Neural crest cell (in vitro differentiated cells): ENCODE results near the gene PTPRU. TPM values are rescaled to one million over a fixed set of nuclear protein-coding genes. Genes with fewer than 3 reads are reported as not detected.

ENCODE experiments used
- DNase-seq: peaks from one replicate; pipeline ENCODE4 v3.0.0; 2021; ENCODE audit warnings: low read depth, mixed read lengths, low spot score
- H3K27ac Mint-ChIP-seq: one replicate; pipeline ENCODE4 v1.8.0; 2021; ENCODE audit warnings: mild to moderate bottlenecking, mixed read lengths; ENCODE audit not compliant: unreplicated experiment
- H3K27me3 Mint-ChIP-seq: 2 replicates; pipeline ENCODE4 v1.8.0; 2021; ENCODE audit warnings: low read depth, mild to moderate bottlenecking, mixed read lengths
- H3K36me3 Mint-ChIP-seq: 2 replicates; pipeline ENCODE4 v1.8.0; 2021; ENCODE audit warnings: low read depth, mild to moderate bottlenecking, mixed read lengths
- H3K4me1 Mint-ChIP-seq: 2 replicates; pipeline ENCODE4 v1.8.0; 2021; ENCODE audit warnings: mixed read lengths
- H3K4me3 Mint-ChIP-seq: one replicate; pipeline ENCODE4 v1.8.0; 2021; ENCODE audit warnings: mild to moderate bottlenecking, mixed read lengths
- H3K9me3 Mint-ChIP-seq: 2 replicates; pipeline ENCODE4 v1.8.0; 2021; ENCODE audit warnings: mixed read lengths
- CTCF ChIP-seq: fragments of 200-600 bp; sonication (generic); conservative IDR thresholded peaks from 2 replicates; pipeline ENCODE4 v1.5.0; 2021; ENCODE audit warnings: antibody characterized with exemption, mild to moderate bottlenecking
- total RNA-seq: library from RNA; stranded (reverse); gene quantifications from 2 replicates; pipeline ENCODE4 v1.2.1, GENCODE V29; 2021

The PTPRU gene
- total RNA-seq, 1 donor from 2014 or later = 5.1 TPM

DNA sequence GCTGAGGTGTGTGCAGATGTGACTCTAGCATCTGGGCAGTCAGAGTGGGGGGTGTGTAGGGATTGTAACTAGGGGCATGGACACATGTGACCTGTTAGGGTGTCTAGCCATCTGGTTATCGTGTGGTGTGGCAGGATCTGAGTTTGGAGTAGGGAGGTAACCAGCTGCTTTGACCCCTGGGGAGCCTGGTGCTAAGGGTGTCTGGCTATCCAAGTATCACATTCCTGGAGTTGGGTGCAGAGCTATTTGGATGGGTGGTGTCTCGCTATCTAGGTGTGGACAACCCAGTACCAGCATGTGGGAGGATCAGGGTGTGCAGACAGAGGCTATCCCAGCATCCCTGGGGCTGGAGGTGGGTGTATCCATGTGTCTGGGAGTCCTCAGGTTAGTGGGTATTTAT is 4.7 kb downstream of the PTPRU start:
- H3K9me3 Mint-ChIP-seq = no peaks in the 10 kb centered on the region
- peaks cover 21% of the 10 kb centered on the region for H3K4me1 Mint-ChIP-seq
- no peak overlapping the region for H3K27ac Mint-ChIP-seq
- no peak for DNase-seq
- peaks cover 48% of the 10 kb centered on the region for H3K27me3 Mint-ChIP-seq
- no peaks in the 10 kb centered on the region for H3K36me3 Mint-ChIP-seq
- H3K4me3 Mint-ChIP-seq = no peak overlapping the region
- TF ChIP-seq CTCF = no peak

- Mint-ChIP-seq H3K9me3 (no peaks in the 10 kb centered on the region), H3K36me3 (no peaks in the 10 kb centered on the region), H3K4me1 (peaks cover 9% of the 10 kb centered on the region), H3K27ac (no peak overlapping the region), H3K27me3 (peaks cover 34% of the 10 kb centered on the region), H3K4me3 (no peak overlapping the region)
- no peak for TF ChIP-seq CTCF
- no peak for DNase-seq
Measured at GRCh38 chr1:29243023-29243870, 6.9 kb downstream of the PTPRU start.

GRCh38 chr1:29243871-29244200 is 7.5 kb downstream of the PTPRU start:
- peaks cover 28% of the 10 kb centered on the region for H3K27me3 Mint-ChIP-seq
- TF ChIP-seq CTCF = no peak
- H3K4me3 Mint-ChIP-seq = no peak overlapping the region
- no peak overlapping the region for H3K27ac Mint-ChIP-seq
- no peaks in the 10 kb centered on the region for H3K36me3 Mint-ChIP-seq
- peaks cover 6% of the 10 kb centered on the region for H3K4me1 Mint-ChIP-seq
- DNase-seq = no peak
- H3K9me3 Mint-ChIP-seq = no peaks in the 10 kb centered on the region

DNA sequence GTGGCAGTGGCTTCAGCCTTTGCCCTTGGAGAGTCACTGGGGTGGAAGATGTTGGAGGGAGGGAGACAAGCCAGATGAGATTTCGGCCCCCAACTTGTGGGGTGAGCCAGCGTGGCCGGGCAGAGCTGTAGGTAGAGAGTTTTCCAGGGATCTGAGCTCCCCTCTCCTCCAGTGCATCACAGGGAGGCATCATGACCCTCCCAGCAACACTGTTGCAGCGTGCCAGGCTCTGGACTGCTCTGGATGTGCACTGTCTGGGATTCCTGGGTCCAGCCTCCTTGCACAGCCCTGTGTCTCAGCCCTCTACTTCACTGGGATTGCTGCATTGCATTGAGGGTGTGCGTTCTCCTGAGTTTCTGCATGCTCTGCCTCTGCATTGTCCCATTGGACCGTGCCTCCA is 8.9 kb downstream of the PTPRU start:
- H3K4me3 Mint-ChIP-seq = no peak overlapping the region

DNA sequence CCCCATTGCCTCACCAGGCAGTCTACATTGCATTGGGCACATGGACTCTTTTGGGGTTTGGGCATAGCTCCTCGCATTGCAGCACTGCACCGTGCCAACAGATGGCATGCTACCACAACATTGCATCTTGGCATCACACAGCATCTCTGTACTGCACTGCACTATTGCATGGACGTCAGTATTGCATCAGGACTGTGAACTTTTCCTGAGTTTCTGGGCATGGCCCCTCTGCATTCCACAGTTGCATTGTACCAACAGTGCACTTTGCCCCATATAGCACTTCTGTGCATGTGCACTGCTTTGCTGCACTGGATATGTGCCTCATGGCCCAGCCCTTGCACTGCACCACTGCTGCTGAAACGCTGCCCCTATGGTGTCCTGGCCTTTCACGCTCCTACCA is 9.6 kb downstream of the PTPRU start:
- peak; percentile 37 for TF ChIP-seq CTCF
- Mint-ChIP-seq H3K4me1 (peaks cover 17% of the 10 kb centered on the region), H3K36me3 (no peaks in the 10 kb centered on the region), H3K27ac (no peak overlapping the region), H3K9me3 (no peaks in the 10 kb centered on the region), H3K4me3 (no peak overlapping the region), H3K27me3 (peaks cover 11% of the 10 kb centered on the region)
- DNase-seq = no peak

More for the DNA sequence above, 8.9 kb downstream of the PTPRU start:
- TF ChIP-seq CTCF = no peak
- Mint-ChIP-seq H3K27me3 (peaks cover 13% of the 10 kb centered on the region), H3K9me3 (no peaks in the 10 kb centered on the region), H3K4me1 (peaks cover 15% of the 10 kb centered on the region), H3K27ac (no peak overlapping the region), H3K36me3 (no peaks in the 10 kb centered on the region)
- DNase-seq = no peak
